Measurements from ENCODE around the gene SGMS2. TPM values are rescaled to one million over a fixed set of nuclear protein-coding genes. Genes with fewer than 3 reads are reported as not detected.
"Not testable (repeated sequence)": the region's sequence is repeated elsewhere in the genome, so short reads cannot be mapped to it uniquely, and the experiment has no call there.

SGMS2 gene
- total RNA-seq, 1 donor from 2014 or later = 35.5 TPM

DNA sequence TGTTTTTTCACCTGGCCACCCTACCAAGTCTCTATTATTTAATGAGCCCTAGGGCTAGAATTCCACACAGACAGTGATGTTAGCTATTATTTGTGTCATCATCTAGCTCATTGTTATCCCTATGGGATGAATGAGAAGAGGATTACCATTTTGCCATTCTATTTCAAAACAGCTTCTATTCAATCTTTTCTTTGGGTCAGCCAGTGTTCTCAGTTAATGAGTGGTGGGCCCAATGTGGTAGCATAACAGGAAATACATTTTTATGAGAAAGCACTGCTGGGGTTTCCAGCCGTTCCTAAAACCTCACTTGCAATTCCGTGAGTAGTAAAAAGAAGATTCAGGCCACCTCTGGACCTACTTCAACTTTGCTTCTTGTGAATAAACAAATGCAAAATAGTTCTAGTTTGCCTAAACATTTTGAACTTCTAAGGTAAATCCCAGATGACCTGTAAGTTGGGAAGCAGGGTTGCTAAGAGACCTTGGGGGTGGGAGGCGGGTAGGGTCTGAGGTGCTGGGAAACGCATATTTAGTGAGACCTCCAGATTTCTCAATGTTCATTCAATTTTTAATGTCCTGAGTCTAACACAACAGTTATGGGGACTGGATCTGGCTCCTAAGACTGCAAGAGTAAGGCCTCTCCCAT, 81.8 kb downstream of the SGMS2 start:
- no peak for DNase-seq (ENCODE audit: low read depth in 2 of 2)

- no peak for DNase-seq (ENCODE audit: low read depth in 2 of 2)
Observed at GRCh38 chr4:107908377-107908776, 83.6 kb downstream of the SGMS2 start.

DNA sequence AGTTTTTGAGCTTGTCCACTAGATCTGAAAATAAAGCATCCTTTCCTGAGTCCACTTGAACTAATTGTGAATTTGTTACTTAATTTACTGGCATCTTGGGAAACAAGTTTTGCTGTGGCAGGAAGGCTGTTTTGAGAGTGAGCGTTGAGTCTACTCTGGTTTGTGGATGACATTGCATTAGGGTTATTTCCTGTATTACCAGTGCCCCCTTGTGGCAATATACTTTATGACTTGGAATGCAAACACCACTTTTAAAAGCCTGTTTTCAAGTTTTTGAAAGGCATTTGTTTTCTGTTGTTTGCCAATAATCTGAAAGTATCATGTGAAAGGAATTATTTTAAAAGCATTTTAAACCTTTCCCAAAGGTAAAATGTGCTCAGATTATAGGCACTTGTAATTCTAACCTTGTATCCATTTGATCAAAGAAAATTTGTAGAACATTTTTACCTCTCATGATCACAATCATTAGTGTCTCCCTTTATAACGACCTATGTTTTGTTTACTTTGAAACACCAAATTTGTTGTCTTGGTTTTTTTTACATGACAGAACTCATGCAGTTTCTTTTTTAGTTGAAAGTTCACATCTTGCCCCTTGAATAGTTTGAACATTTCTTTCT, 88.7 kb downstream of the SGMS2 start:
- peak; percentile 79 to 86 for DNase-seq (ENCODE audit: low read depth in 2 of 2)

DNA sequence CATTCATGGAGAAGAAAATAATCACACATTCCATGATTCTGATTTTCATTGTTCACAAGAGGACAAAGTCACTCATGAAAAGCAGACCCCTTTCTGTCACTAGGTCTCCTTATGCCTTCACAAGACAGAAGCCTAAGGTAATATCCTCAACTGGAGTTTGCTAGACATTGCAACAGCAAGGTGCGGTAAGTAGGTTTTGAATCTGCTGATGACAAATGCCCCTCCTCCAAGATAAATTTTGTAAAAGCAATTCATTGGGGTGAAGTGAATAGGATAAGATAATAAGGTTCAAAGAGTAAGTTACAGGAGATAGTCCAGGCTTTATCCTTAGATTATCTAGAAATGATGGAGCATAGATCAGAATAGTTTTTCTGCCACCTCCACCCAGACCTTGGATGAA, 90.5 kb downstream of the SGMS2 start:
- no peak for DNase-seq (ENCODE audit: low read depth in 2 of 2)

DNA sequence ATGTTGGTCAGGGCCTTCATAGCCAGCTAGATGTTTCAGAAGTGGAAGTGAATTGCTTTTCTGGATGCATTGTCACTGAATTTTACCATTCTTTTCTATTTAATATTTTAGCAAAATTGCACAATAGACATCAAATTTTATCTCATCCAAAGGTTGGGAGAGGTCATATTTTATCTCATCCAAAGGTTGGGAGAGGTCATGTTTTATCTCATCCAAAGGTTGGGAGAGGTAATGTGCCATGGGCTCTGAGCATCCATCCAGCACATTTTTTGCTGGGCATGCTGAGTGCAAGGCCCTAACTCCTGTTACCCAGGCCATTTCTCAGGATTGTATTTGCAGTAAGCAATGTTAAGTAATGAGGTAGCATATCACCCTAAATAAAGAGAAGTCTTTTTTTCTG, 91.9 kb downstream of the SGMS2 start:
- DNase-seq (ENCODE audit: low read depth in 2 of 2) = no peak

GRCh38 chr4:107917500-107917899, 92.8 kb downstream of the SGMS2 start:
- no peak for DNase-seq (ENCODE audit: low read depth in 2 of 2)

GRCh38 chr4:107922486-107923473, 98.0 kb downstream of the SGMS2 start:
- no peak for DNase-seq (ENCODE audit: low read depth in 2 of 2)

DNA sequence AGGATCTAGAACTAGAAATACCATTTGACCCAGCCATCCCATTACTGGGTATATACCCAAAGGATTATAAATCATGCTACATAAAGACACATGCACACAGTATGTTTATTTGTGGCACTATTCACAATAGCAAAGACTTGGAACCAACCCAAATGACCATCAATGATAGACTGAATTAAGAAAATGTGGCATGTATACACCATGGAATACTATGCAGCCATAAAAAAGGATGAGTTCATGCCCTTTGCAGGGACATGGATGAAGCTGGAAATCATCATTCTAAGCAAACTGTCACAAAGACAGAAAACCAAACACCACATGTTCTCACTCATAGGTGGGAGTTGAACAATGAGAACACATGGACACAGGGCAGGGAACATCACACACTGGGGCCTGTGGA, 101.0 kb downstream of the SGMS2 start:
- DNase-seq (ENCODE audit: low read depth in 2 of 2) = not testable (repeated sequence)

- not testable (repeated sequence) for DNase-seq (ENCODE audit: low read depth in 2 of 2)
Observed at GRCh38 chr4:107926875-107927274, 102.1 kb downstream of the SGMS2 start.

DNA sequence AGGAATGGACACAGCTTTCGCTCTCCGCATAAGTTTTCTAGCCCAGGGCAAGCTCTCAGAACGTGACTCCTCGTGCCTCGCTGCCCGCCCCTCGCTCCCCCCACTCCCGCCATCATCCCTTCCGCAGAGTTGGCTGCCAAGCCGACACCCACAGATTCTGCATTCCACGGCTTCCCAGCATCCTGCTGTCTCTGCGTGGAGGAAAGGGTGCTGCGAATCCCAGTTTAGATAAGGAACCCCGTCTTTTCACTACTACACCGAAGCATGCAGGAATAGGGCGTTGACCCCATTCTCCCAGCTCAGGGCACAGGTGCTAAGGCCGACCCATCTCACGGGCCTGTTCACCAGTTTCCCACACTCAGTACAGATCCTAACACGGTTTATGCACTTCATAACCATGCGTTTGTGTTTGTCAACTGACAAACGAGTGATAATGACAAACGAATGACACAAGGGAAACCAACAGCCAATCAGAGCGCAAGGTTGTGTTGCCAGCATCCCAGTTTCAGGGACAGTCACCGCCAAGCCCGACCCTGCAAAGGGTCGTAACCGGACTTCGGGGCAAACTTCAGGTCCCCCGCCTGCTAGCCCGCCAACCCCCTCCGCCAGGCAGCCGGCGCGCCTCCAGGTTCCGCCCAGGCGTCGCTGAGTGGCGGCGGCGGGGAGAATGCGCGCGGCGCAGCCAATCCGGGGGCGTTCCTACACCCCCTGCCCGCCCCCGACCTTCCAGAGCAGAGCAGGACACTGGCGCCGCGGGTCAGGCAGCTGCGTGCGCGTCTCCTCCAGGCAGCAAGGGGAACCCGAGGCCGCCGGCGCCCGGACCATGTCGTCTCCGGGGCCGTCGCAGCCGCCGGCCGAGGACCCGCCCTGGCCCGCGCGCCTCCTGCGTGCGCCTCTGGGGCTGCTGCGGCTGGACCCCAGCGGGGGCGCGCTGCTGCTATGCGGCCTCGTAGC, 106.4 kb downstream of the SGMS2 start, which contains the start of gene CYP2U1:
TSS of gene CYP2U1 (plus strand) at position 729 of the 954 bp plus-strand sequence. CDS start at position 824, 95 bp downstream.
- DNase-seq (ENCODE audit: low read depth in 2 of 2) = peak; percentile 81 to 85

DNA sequence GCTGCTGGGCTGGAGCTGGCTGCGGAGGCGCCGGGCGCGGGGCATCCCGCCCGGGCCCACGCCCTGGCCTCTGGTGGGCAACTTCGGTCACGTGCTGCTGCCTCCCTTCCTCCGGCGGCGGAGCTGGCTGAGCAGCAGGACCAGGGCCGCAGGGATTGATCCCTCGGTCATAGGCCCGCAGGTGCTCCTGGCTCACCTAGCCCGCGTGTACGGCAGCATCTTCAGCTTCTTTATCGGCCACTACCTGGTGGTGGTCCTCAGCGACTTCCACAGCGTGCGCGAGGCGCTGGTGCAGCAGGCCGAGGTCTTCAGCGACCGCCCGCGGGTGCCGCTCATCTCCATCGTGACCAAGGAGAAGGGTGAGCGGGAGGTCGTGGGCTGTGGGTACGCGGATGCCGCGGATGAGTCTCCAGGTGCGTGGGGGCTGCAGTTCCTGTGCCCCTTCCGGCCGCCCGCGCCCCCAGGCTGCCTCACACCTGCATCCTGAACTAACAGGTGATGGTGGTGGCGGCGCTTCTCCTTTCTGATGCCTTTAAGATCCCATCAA, 107.1 kb downstream of the SGMS2 start:
- peak in 1 of 2 donors; percentile 1 for DNase-seq (ENCODE audit: low read depth in 2 of 2)

- no peak for DNase-seq (ENCODE audit: low read depth in 2 of 2)
Observed at GRCh38 chr4:107935246-107935645, 110.5 kb downstream of the SGMS2 start.

GRCh38 chr4:107937040-107937439, 112.3 kb downstream of the SGMS2 start:
- DNase-seq (ENCODE audit: low read depth in 2 of 2) = no peak

DNA sequence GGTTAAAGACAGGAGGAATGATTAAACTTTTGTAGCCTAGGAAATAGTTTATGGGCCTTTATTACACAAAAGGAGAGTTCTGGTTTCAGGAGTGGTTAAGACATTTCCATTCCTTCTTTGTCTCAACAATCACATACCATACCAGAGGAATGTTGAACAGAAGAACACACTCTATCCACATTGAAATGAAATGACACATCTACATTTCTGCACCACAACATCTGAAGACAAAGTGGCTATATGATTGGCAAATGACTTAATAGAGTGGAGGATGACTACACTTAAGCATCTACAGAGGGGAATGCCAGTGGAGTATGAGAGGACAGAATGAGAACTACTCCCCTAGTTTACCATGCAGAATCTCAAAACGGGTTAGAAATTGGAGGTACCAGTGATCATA, 114.6 kb downstream of the SGMS2 start:
- no peak for DNase-seq (ENCODE audit: low read depth in 2 of 2)

GRCh38 chr4:107945809-107946208, 121.1 kb downstream of the SGMS2 start:
- no peak for DNase-seq (ENCODE audit: low read depth in 2 of 2)

DNA sequence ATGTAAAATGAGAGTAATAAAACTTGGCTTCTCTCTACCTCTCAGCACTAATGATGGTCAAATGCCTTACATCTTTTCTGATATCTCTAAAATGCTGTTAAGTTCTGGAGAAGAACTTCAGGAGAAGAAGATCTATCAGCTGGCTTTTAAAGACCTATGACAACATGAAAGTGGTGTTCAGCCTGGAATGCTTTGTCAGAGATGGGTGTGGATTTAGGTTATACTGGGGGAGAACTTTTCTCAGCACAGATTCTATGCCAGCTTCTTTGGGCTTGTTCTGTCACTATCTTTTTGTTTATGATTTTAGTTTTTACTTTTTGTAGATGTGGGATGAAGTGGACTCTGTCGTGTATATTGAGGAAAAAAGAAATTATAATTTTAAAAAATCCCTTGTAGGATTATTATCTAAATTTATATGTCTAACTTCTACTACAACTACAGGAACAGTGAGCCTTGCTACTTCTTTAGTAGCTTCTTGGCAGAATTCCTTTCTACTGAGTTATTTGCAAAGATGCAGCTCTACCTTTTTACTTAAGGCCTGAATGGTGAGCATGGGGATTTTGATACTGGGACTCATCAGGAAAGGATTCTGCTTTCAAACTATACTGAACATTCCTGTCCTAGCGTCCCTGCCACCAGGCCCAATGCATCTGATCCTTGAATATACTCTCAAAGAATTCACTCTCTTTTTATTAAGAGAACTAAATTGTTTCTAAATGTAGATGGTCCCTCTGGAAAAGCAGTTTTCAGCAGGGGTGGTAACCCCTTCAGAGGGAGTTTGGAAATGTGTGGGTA, 126.2 kb downstream of the SGMS2 start:
- DNase-seq (ENCODE audit: low read depth in 2 of 2) = no peak

GRCh38 chr4:107951551-107951950, 126.8 kb downstream of the SGMS2 start:
- peak in 1 of 2 donors; percentile 2 for DNase-seq (ENCODE audit: low read depth in 2 of 2)

GRCh38 chr4:107956011-107956410, 131.3 kb downstream of the SGMS2 start:
- no peak for DNase-seq (ENCODE audit: low read depth in 2 of 2)
